Measurements from ENCODE around the gene PDE3B.
A peak's percentile ranks its signal among the peaks of the same experiment; 100 is the strongest.
"Not testable (repeated sequence)": the region's sequence is repeated elsewhere in the genome, so short reads cannot be mapped to it uniquely, and the experiment has no call there.

The PDE3B gene

GRCh38 chr11:14819596-14819995 lies 176.0 kb downstream of the PDE3B start:
- no peak for DNase-seq

DNA sequence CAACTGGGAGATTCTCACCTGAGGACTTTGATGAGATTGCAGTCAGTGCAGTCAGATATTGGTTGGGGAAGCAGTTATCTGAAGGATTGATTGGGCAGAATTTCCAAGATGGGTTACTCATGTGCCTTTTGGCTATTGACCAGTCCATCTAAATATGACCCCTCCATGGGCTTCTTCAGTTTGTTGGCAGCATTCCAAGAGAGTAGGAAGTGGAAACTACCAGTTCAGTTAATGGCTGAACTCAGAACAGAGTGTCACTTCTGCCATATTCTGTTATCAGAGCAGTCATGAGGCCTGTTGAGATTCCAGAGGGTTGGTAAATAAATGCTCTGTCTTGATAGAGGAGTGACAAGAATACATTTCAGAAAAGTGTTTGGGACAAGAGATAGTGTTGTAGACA lies 177.4 kb downstream of the PDE3B start:
- peak; percentile 9 for DNase-seq

GRCh38 chr11:14826600-14826999 lies 183.0 kb downstream of the PDE3B start:
- DNase-seq, result no peak

DNA sequence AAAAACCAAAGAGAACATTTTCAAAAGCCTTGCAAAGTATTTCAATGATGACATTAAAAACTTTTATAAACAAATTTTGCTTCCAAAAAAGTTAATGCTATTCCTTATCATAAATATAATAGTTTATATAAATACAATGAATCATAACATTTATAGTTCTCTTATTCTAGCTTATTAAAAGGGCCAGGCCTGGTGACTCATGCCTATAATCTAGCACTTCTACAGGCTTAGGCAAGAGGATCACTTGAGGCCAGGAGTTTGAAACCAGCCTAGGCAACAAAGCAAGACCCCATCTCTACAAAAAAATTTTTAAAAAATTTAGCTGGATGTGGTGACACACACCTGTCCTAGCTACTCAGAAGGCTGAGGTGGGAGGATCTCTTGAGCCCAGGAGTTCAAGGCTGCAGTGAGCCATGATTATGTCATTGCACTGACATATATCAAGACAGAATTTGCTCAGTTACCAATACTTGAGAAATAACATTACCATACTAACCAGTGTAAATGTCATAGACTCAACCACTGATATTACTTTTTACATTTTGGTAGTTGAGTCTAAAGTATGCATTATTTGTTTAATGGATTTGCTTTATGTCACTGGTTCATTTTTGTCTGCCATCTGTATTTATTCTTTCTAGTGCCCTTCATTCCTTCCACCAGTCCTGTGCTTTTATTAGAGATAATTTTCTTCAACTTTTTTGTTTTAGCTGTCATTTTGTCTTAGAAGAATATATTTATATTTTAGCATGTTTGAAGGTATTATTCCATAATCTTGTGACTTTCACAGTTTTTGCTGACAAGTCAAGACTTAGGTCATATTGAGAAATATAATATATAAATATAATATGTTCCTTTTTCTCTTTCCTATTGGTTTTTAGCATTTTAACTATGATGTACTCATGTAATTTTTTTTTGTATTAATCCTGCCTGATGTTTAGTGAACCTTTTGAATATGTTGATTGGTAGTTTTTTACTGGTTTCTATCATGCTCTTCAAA lies 192.2 kb downstream of the PDE3B start:
- no peak for DNase-seq

- no peak for DNase-seq
These were observed 198.4 kb downstream of the PDE3B start for GRCh38 chr11:14842002-14842401.

- DNase-seq, result no peak
These were observed 209.1 kb downstream of the PDE3B start for GRCh38 chr11:14852571-14853177.

DNA sequence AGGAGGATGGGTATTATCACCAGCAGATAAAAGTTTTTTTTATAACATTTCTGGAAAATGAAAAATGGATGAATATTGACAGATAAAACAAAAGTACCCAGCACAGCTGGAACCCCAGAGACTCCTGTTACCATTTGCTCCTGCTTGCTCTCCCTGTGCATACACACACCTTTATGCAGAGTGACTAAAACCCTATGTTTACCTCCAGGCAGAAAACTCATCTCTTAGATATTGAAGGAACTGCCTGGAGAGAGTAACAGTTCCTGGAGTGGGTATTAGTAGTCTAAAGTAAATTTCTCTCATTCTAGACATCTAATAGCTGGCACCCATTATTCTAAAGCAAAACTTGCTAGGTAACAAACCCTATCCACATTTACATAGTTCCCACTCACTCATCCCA lies 210.5 kb downstream of the PDE3B start:
- no peak for DNase-seq

DNA sequence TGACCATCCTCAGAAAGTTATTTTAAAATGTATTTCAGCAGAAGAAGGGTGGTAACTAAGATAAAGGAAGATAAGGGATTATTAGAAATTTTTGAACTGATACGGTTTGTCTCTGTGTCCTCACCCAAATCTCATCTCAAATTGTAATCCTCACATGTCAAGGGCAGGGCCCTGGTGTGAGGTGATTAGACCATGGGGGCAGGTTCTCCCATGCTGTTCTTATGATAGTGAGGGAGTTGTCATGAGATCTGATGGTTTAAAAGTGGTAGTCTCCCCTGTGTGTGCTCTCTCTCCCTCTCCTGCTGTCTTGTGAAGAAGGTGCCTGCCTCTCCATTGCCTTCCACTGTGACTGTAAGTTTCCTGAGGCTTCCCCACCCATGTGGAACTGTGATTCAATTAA lies 212.3 kb downstream of the PDE3B start:
- no peak for DNase-seq

- no peak for DNase-seq
These were observed 214.0 kb downstream of the PDE3B start for GRCh38 chr11:14857621-14858020.

DNA sequence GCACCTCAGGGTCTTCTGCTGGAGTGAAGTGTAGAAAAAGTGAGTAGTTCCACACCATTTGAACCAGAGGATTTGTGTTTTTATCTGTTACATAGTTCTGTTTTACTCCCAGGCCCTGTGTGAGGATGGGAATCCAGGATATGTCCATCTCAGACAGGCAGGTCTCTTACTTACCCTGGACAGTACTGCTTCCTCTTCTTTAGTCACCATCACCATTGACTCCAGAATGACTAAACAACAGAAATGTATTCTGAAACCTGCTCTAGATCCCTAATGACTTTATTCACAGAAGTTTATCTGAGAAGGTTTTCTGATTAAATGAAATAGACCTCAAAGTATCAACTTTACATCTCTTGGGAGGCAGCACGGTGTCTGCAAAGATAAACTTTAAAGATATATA lies 214.8 kb downstream of the PDE3B start:
- no peak for DNase-seq

- DNase-seq, result no peak
These were observed 216.9 kb downstream of the PDE3B start for GRCh38 chr11:14860511-14860910.

- peak; percentile 10 for DNase-seq
These were observed 218.1 kb downstream of the PDE3B start for GRCh38 chr11:14861680-14862079.

DNA sequence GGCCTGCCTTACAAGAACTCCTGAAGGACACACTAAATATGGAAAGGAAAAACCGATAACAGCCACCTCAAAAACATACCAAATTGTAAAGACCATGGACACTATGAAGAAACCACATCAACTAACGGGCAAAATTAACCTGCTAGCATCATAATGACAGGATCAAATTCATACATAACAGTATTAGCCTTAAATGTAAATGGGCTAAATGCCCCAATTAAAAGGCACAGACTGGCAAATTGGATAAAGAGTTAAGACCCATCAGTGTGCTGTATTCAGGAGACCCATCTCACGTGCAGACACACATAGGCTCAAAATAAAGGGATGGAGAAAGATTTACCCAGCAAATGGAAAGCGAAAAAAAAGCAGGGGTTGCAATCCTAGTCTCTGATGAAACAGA lies 220.2 kb downstream of the PDE3B start:
- not testable (repeated sequence) for DNase-seq

GRCh38 chr11:14872032-14872431 lies 228.4 kb downstream of the PDE3B start:
- no peak for DNase-seq

- no peak for DNase-seq
These were observed 230.0 kb downstream of the PDE3B start for GRCh38 chr11:14873632-14874031.

GRCh38 chr11:14875163-14875562 lies 231.6 kb downstream of the PDE3B start:
- no peak for DNase-seq

DNA sequence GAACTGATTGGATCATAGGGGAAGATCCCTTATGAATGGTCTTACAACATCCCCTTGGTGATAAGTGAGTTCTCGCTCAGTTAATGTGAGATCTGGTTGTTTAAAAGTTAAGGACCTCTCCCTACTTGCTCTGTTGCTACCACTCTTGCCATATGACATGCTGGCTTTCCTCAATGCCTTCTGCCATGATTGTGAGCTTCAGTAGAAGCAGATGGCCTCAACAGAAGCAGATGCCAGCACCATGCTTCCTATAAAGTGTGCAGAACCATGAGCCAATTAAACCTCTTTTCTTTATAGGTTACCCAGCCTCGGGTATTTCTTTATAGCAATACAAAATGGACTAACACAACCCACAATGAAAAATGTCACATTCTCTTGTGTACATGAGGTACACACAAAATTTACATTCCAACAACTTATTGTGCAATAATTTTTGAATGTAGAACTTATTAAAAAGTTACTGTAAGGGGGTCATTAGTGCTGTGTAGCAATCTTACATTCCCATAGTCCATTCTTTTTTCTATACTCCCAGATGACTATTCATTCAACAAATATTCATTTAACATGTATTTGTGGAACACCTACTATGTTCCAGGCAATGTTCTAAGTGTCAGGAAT lies 238.1 kb downstream of the PDE3B start:
- no peak for DNase-seq

DNA sequence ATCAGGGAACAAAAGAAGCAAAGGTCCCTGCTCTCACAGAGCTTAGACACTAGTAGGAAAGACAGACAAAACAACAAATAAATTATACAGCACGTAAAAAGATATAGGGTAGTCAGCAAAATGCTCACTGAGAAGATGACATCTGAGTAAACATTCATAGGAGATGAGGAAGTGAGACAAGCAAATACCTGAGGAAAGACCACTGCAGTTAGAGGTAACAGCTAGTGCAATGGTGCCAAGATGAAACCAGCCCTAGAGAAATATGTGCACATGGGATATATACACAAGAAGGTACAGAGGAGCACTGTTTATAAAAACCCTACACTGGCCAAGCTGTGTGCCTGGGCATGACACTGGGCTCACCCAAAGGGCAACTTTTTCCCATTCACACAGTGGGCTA lies 238.6 kb downstream of the PDE3B start:
- no peak for DNase-seq

DNA sequence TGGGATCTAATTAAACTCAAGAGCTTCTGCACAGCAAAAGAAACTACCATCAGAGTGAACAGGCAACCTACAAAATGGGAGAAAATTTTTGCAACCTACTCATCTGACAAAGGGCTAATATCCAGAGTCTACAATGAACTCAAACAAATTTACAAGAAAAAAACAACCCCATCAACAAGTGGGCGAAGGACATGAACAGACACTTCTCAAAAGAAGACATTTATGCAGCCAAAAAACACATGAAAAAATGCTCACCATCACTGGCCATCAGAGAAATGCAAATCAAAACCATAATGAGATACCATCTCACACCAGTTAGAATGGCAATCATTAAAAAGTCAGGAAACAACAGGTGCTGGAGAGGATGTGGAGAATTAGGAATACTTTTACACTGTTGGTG lies 240.1 kb downstream of the PDE3B start:
- not testable (repeated sequence) for DNase-seq

GRCh38 chr11:14884667-14885273 lies 241.2 kb downstream of the PDE3B start:
- no peak for DNase-seq

DNA sequence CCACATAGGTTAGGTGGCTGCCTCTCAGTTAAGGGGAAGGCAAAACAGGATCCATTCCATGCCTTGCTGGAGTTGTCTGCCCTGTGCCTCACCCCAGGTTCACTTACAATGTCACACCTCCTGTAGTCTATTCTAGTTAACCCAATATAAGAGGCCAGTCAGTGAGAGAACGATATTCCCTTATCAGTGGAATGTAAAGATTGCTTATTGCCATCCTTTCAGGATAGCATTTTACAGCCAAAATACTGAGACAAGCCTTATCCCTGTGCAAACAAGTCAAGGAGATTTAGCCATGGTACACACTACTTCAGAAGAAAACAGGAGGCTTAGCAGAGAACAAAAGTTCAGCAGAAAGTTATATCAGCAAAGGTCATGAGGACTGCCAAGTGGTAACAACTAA lies 242.9 kb downstream of the PDE3B start:
- DNase-seq, result no peak

DNA sequence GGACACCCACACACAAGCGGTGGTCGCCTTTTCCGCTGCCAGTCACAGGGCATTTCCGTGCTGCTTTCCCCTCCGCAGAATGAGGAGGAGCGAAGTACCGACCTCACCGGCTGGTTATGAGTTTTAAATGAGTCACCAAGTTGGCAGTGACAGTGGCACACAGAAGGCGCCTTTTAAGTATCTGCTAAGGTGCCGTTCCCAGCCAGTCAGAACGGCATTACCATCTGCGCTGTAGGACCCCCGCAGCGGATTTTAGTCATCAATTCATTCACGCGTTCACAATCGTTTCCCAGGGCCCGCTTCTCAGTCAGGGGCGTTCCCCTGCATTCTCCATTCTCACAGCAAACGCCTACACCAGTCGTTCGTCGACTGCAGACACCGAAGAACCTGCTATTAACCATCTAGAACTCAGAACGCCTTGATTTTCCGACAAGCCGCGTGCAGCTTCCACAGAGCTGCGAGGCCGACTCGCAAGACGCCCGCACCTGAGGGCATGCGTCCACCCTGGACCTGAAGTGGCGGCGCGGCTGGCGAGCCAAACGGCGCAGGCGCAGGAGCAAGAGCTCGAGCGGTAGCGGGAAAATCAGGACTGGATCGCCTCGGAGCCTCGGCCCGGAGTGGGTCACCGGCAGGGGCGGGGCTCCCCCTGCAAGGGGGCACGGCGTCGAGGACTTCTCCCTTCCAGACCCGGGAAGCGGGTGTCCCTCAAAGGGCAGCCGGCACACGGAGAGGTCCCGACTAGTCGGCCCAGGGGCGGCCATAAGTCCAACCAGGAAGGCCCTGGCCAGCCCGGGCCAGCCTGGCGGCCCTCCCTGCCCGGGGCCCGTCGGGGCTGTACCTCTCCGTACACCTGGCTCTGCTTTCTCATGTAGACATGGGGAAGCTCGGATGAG lies 247.8 kb downstream of the PDE3B start:
- DNase-seq, result peak; percentile 91
